GM19043 (cell line): ENCODE results near the gene ZNF629.

Experiments
- ATAC-seq: cut with Tn5 transposase; IDR thresholded peaks from one replicate; pipeline ENCODE4 v1.9.1; 2021; ENCODE audit warnings: low read depth; ENCODE audit not compliant: unreplicated experiment

The ZNF629 gene

GRCh38 chr16:30786115-30786935, 680 bp downstream of the ZNF629 start:
- ATAC-seq, result no peak

GRCh38 chr16:30785126-30786106, 1.6 kb downstream of the ZNF629 start:
- ATAC-seq, result no peak

- no peak for ATAC-seq
Observed at GRCh38 chr16:30784215-30784614, 2.8 kb downstream of the ZNF629 start.

- ATAC-seq, result no peak
Observed at GRCh38 chr16:30783280-30784109, 3.5 kb downstream of the ZNF629 start.

GRCh38 chr16:30782486-30783279, 4.3 kb downstream of the ZNF629 start:
- ATAC-seq, result no peak

- ATAC-seq, result no peak
Observed at GRCh38 chr16:30780549-30780948, 6.5 kb downstream of the ZNF629 start.

GRCh38 chr16:30780021-30780420, 7.0 kb downstream of the ZNF629 start:
- ATAC-seq, result no peak

- ATAC-seq, result no peak
Observed at GRCh38 chr16:30779596-30779995, 7.4 kb downstream of the ZNF629 start.

- no peak for ATAC-seq
Observed at GRCh38 chr16:30778549-30779244, 8.3 kb downstream of the ZNF629 start.

GRCh38 chr16:30777591-30778297, 9.3 kb downstream of the ZNF629 start:
- no peak for ATAC-seq

- ATAC-seq, result no peak
Observed at GRCh38 chr16:30775392-30776188, 11.4 kb downstream of the ZNF629 start.

GRCh38 chr16:30775131-30775391, 11.9 kb downstream of the ZNF629 start:
- ATAC-seq, result no peak

- ATAC-seq, result no peak
Observed at GRCh38 chr16:30774367-30775130, 12.5 kb downstream of the ZNF629 start.

- ATAC-seq, result no peak
Observed at GRCh38 chr16:30773826-30774225, 13.2 kb downstream of the ZNF629 start.

GRCh38 chr16:30771726-30772125, 15.3 kb downstream of the ZNF629 start:
- no peak for ATAC-seq

GRCh38 chr16:30769379-30770089, 17.5 kb downstream of the ZNF629 start:
- no peak for ATAC-seq
